Measurements from ENCODE around the gene KIAA1755.

KIAA1755 gene

DNA sequence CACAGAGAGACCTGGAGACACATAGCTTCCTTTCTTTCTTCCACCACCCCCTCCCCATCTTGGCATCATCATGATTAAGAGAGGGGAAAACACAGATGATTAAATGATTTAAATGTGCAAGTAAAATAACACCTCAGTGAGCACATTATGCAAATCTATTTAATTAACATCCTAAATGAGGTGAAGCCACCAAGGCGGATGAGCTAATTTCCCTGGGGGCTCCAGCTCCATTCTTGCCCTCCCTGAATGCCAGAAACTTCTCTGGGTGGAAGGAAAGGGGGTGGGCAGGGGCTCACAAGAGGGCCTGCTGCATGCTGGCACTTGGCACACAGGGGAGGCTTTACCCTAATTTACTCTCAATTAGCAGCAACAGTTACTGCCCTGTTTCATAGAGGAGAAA is 62.9 kb downstream of the KIAA1755 start:
- H3K4me3 ChIP-seq (ENCODE audit: low read length), result no peak overlapping the region
- no peak for DNase-seq (ENCODE audit: low read depth, low spot score)

DNA sequence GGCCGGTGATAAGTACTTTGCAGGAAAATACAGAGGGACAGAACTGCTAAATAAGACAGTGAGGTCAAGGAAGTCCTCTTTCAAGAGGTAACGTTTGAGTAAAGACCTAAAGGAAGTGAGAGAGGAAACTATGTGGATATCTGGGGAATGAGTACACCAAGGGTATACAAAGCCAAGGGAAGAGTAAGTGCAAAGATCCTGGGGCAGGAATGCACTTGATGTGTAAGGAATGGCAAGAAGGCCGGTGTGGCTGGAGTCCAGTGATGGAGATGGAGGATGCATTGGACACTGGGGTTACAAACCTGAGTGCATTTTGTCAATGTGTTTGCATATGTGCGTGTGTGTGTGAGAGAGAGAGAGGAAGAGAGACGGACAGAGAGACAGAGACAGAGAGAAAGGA is 63.3 kb downstream of the KIAA1755 start:
- no peak for DNase-seq (ENCODE audit: low read depth, low spot score)
- no peak overlapping the region for H3K4me3 ChIP-seq (ENCODE audit: low read length)

DNA sequence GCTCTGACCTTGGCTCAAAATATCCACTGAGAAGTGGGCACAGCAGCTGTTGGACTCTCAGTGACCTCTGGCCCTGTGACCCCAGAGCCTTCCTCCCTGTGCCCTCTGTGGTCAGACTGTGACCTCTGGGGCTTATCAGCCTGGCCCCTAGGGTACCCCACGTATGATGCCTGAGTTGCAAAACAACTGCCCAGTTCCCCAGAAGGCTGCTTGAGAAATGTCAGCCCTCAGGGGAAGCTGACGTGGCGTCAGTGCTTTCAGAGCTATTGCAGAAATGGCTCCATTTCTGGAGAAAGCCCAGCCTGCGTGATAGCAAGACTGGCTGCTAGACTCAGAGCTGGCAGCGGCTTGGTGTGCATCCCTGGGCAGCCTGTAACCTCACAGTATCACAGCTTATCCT is 63.9 kb downstream of the KIAA1755 start:
- H3K4me3 ChIP-seq (ENCODE audit: low read length), result no peak overlapping the region
- no peak for DNase-seq (ENCODE audit: low read depth, low spot score)

DNA sequence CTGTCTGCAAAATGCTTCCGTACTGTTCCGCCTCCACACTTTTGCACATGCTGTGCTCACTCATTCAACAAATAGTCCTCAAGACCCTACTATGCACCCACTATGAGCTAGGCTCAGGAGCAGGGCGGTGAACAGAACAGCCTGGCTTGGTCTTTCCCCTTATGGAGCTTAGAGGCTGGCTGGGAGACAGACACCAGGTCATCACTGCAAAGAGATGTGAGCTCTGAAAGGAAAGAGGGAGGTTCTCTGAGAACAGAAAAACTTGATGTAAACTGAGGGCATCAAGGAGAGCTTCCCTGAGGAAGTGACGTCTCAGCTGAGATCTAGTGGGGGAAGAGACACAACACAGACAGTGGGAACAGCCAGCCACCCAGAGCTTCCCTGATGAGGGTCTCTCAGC is 64.5 kb downstream of the KIAA1755 start:
- no peak overlapping the region for H3K4me3 ChIP-seq (ENCODE audit: low read length)
- DNase-seq (ENCODE audit: low read depth, low spot score), result no peak

DNA sequence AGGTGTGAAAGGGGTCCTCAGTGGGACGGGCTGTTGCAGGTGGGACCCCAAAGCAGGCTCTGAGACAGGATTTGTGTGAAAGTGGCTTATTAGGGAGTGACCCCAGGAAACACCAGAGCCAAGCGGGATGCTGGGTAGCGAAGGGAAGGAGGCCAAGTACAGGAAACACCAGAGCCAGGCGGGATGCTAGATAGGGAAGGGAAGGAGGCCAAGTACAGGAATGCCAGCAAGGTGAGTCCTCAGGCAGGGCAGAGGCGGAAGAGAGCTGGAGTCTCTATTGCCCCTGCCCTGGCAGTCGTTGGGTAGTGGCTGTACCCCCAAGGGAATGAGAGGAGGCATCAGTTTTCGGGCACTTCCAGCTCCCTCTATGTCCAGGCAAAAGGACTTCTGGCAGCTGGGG is 65.0 kb downstream of the KIAA1755 start:
- no peak for DNase-seq (ENCODE audit: low read depth, low spot score)
- H3K4me3 ChIP-seq (ENCODE audit: low read length), result no peak overlapping the region

DNA sequence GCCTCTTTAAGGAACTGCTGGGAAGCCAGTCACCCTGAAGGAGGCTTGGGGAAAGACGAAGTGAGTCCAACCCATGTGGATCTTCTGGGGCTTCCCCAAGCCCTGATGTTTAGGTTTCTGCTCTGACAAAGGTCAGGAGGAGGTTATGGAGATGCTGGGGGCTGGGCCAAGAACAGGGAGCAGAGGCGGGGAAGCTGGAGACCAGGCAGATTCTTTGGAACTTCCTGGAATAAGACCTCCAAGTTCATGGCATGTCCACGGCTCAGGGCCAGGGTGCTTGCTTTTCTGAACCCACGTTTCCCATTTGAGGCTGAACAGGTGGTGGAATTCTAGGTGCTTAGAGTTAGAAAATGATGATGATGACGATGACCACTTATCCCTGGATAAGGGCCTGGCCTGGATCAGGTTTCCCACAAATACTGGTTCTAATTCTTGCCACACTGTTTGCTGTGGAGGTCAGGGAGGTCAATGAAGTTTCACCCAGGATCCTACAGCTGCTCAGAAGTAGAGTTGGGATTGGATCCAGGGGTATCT is 65.5 kb downstream of the KIAA1755 start:
- no peak for DNase-seq (ENCODE audit: low read depth, low spot score)
- H3K4me3 ChIP-seq (ENCODE audit: low read length), result no peak overlapping the region

DNA sequence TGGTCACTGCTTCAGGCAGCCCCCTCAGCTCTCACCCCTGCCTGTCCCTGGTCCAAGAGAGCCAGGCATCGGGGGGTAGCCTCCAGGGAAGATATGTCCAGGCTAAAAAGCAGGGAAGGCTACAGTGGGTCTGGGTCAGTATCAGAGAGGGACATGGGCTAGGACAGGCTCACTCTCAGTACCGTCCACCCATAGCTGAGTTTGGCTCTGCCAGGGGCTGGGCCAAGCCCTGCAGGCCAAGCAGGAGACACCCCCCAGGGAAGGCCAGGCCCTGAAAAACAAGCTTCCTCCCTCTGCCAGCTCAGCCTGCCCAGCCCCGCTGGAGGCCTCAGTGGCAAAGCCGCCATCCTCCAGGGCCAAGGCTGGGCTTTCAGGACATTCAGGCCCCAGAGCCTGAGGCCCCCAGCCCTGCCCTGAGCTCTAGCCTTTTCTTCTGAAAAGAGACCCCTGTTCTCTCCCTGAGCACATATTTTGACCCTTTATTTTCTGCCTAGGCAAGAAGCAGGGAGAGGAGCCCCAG is 66.9 kb downstream of the KIAA1755 start:
- no peak for DNase-seq (ENCODE audit: low read depth, low spot score)

DNA sequence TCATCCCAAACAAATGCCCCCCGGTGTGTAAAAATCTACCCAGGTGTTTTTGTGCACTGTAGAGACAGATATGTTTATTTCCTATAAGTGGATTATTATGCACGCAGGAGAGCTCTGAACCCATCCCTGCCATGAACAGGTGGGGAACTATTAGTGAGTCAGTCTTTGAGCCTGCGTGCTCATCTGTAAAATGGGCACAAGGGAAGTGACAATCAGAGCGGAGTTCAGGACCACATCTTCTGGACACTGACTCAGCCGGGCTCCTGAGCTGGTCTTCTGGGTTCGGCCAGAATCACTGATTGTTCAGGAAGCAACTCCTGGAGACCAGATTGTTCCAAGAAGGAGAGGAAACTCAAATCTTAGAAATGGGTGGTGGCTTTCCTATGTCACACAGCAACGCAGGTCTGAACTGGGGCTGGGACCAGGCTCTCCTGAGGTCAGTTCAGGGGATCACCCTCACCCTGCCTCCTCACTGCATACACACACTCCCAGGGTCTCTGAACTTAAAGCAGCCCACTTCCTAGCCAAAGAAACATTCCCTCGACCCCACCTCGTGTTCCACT is 68.1 kb downstream of the KIAA1755 start:
- no peak for DNase-seq (ENCODE audit: low read depth, low spot score)
- no peak overlapping the region for H3K4me3 ChIP-seq (ENCODE audit: low read length)

More for the DNA sequence above, 66.9 kb downstream of the KIAA1755 start:
- no peak overlapping the region for H3K4me3 ChIP-seq (ENCODE audit: low read length)

DNA sequence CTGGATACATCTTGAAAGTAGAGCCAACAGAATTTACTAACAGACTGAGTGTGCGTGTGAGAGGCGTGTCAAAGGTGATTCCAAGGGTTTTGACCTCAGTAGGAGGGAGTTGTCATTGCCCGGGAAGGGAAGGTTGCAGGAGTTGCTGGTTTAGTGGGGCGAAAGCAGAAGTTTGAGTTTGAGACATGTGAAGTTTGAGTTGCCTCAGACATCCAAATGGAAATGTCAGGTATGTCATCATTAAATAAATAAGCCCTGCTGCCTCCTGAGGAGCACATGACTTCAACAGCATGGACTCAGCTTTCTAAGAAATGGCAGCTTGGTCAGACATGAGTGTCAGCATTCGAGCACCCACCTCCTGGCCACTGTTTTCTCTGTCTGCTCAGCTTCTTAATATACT is 68.9 kb downstream of the KIAA1755 start:
- DNase-seq (ENCODE audit: low read depth, low spot score), result no peak
- H3K4me3 ChIP-seq (ENCODE audit: low read length), result no peak overlapping the region

DNA sequence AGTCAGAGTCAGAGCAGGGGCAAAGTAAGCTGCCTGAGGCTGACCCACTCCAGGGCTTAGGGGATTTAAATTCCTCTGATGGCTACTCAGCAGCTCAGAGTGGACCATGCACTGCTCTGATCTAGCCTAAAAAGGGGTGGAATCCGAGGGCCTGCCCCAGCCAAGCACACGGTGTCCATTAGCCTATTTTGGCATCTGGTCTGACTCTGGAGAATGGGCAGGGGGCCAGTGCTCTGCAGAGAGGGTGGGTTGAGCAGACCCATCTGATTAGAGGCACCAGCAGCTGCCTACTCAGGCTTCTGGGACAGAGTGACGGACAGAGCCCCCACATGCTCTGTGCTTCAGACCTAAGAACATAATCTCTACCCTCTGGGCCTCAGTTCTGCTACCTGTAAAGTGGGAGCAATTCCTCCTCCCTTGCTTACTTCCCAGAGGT is 69.6 kb downstream of the KIAA1755 start:
- no peak for DNase-seq (ENCODE audit: low read depth, low spot score)
- H3K4me3 ChIP-seq (ENCODE audit: low read length), result no peak overlapping the region

DNA sequence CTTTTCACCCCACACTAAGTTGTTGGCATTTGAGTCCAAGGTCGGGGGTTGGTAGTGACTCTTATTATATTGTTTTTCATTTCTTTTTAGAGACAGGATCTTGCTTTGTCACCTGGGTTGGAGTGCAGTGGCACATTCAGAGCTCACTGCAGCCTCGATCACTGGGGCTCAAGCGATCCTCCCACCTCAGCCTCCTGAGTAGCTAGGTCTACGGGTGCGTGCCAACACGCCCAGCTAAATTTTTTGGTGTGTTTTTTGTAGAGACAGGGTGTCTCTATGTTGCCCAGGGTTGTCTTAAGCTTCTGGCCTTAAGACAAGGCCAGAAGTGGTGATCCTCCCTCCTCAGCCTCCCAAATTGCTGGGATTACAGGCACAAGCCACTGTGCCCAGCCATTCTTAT is 70.4 kb downstream of the KIAA1755 start:
- H3K4me3 ChIP-seq (ENCODE audit: low read length), result no peak overlapping the region
- DNase-seq (ENCODE audit: low read depth, low spot score), result no peak

DNA sequence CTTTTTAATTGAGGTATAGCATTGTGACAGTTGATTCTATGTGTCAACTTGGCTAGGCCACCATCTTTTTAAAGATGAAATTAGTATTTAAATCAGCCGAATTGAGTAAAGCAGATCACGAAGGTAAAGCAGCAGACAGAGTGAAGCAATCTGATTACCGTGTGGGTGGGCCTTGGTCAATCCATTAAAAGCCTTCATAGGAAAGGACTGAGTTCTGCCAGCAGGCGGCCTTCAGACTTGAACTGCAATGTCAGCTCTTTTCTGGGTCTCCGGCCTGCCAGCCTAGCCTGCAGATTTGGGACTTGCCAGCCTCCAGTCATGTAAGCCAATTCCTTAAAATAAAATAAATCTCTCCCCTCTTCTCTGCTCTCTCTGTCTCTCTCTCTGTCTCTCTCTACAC is 73.0 kb downstream of the KIAA1755 start:
- no peak overlapping the region for H3K4me3 ChIP-seq (ENCODE audit: low read length)
- no peak for DNase-seq (ENCODE audit: low read depth, low spot score)

DNA sequence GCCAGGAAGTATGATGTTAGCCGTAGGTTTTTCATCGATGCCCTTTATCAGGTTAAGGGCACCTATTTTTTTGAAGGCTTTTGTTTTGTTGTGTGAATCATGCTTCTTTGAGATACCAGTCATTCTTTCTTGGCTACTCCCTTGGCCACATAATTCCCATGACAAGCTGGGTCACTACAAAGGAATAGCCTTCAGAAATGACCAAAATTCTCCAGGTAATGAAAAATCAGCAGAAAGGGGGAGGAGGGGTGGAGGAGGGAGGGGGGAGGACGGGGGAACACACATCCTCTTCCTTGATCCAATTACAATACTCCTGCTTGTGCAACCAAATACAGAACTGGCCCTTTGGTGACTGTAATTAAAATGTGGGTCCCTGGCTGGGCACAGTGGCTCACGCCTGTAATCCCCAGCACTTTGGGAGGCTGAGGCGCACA is 73.7 kb downstream of the KIAA1755 start:
- no peak for DNase-seq (ENCODE audit: low read depth, low spot score)
- no peak overlapping the region for H3K4me3 ChIP-seq (ENCODE audit: low read length)

DNA sequence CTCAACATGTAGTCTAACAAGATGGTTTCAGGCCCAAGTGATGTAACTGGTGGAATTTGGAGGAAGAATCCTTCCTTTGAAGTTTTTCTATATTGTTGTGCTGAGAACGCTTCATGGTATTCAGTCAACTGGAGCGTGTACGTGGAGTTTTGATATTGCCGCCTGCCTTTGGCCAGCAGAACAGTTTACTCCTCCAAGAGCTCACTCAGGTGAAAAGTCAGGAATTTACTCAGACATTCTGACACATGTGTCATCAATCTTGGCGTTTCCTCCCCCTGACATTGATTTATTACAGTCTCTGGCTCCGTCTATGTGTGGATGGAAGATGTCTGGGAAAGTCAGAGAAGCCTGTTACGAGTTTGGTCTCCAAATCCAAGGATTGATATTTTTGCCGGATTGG is 76.4 kb downstream of the KIAA1755 start:
- H3K4me3 ChIP-seq (ENCODE audit: low read length), result no peak overlapping the region
- no peak for DNase-seq (ENCODE audit: low read depth, low spot score)

DNA sequence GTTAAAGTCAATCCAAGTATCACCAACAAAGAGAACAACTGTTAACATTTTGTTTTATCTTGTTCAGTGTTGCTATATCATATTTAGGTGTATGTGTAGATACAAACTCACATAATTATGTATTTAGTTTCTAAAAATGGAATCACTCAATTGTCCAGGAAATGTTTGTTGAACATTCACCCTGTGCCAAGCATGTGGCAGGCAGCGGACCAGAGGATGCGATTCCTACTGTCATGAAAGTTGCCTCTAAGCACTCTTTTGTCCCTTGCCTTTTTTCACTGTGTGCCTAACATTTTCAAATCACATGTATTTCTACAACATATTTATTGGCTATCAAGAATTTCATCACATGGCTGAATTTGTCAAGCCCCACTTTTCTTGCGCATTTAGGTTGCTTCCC is 78.6 kb downstream of the KIAA1755 start:
- no peak overlapping the region for H3K4me3 ChIP-seq (ENCODE audit: low read length)
- no peak for DNase-seq (ENCODE audit: low read depth, low spot score)

DNA sequence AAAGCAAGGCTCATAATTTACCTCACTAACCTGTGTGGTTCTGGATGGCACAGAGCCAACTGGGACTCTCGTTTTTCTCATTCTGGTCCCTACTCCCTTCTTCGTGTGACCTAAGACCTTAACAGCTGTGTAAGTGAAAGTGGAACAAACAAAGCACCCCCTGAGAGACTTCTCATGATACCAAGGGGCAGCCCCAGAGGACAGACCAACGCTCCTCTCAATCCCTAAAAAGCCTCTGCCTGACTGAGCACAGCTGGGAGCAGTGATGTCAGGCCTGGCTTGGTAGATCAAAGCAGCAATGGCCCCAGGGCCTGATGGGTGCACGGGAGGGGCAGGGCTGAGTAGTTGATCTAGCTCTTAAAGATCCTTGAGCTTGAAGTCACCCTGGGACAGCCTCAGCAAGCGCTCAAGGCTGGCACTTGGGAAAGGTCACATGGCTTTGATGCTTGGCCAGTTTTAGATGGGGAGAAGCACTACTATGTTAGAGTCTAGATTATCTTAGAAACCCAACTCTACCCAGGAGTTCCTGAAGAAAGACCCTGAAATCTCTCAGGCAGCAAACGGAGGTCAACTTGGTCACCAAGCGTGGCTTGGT is 79.2 kb downstream of the KIAA1755 start:
- DNase-seq (ENCODE audit: low read depth, low spot score), result no peak
- H3K4me3 ChIP-seq (ENCODE audit: low read length), result no peak overlapping the region

DNA sequence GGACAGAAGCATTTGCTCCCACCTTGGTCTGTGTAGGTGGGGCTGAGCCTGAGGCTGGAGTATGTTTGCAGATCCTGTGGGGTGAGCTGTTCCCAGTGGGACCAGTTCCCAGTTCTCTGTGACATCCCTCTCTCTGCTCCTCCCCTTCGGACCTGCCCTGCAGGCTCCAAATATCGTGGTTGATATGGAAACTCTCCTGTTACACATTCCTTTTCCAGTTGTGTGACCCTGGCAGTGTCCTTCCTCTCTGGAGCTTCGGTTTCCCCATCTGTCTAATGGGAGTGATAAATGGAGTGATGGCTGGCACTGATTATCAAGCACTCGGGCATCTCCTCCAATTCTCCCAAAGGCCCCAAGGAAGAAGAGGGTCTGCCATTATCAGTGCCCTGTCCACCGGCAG is 79.8 kb downstream of the KIAA1755 start:
- no peak overlapping the region for H3K4me3 ChIP-seq (ENCODE audit: low read length)
- no peak for DNase-seq (ENCODE audit: low read depth, low spot score)

DNA sequence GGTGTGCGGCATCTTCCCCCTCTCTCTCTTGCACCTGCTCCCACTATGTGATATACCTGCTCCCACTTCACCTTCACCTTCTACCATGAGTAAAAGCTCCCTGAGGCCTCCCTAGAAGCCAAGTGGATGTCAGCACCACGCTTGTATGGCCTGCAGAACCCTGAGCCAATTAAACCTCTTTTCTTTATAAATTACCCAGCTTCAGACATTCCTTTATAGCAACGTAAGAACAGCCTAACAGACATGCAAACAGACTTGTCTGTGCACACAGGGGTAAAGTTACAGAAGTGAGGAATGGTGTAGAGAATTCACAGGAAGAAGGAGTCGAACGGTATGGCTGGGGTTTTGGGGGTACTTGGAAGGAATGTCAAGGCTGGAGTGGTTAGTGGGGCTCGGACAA is 80.7 kb downstream of the KIAA1755 start:
- H3K4me3 ChIP-seq (ENCODE audit: low read length), result no peak overlapping the region
- DNase-seq (ENCODE audit: low read depth, low spot score), result no peak

DNA sequence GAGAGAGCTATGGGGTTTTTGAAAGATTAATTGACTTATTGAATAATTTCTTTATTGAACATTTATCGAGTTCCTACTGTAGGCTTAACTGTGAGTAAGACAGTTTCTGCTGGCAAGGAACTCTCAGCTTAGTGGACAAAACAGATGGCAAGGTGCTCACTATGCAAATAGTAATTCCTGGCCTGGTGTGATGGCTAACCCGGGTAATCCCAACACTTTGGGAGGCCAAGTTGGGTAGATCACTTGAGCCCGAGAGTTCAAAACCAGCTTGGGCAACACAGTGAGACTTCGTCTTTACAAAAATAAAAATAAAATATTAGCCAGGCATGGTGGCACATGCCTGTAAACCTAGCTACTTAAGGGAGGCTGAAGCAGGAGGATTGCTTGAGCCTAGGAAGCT is 82.0 kb downstream of the KIAA1755 start:
- no peak for DNase-seq (ENCODE audit: low read depth, low spot score)
- no peak overlapping the region for H3K4me3 ChIP-seq (ENCODE audit: low read length)

DNA sequence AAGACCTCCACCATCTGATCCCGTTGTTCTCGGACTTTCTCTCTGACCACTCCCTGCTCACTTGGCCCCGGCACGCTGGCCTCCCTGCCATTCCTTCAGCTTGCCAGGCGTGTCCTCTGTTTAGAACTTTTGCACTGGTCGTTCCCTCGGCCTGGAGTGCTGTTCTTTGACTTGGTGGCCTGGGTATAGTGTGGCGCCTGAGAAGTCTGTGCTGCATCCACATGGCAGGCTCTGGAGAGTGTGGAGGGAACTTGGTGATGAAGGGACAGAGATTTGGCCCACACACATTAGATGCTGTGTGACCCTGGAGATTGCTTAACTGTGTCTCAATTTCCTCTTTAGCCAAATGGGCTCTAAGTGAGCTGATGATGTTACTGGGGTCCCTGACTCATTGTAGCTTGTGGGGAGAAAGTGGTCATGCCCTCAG is 82.5 kb downstream of the KIAA1755 start:
- no peak overlapping the region for H3K4me3 ChIP-seq (ENCODE audit: low read length)
- DNase-seq (ENCODE audit: low read depth, low spot score), result no peak

DNA sequence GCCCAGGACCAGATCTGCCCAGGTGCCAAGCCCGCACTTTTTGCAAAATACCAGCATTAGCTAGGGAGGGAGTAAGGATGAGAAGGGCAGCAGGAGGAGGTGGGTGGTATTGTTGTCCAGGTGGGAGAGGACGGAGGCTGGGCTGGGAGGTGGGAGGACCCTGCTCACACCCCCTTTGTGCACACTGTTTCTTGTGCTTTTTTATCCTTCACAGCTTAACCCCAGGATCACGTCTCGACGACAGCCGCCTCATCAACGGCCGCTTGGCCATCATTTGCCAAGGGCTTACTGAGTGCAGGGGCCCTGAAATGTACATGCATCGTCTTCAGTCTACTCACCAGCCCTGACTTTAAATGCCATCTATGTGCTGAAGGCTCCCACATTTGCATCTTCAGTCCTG is 83.3 kb downstream of the KIAA1755 start:
- no peak overlapping the region for H3K4me3 ChIP-seq (ENCODE audit: low read length)
- no peak for DNase-seq (ENCODE audit: low read depth, low spot score)

Measured in Jurkat, Clone E6-1 (cell line).